ENCODE data around the gene AP5Z1. TPM values are rescaled to one million over a fixed set of nuclear protein-coding genes. Genes with fewer than 3 reads are reported as not detected.

Gene AP5Z1
- total RNA-seq, 3 donors from 2014 or later = 39.5 to 47.4 (median 45.2) TPM

GRCh38 chr7:4822677-4823076 is 47.3 kb downstream of the AP5Z1 start:
- Histone ChIP-seq H3K4me3 (no peak overlapping the region), H3K4me1 (ENCODE audit: low read depth) (no peaks in the 10 kb centered on the region), H3K9me3 (no peaks in the 10 kb centered on the region), H3K36me3 (ENCODE audit: low read depth) (no peaks in the 10 kb centered on the region)
- intact Hi-C loops (cut with DNase I, micrococcal nuclease) = loop anchor here in 1 of 2 donors (10.0 kb wide), 1 partner anchor 262 kb away; no protein-coding TSS in a partner anchor
- no peak for DNase-seq
- TF ChIP-seq CTCF (IDR thresholded peaks at IDR 0.05) = no peak
- no peak for ATAC-seq

GRCh38 chr7:4823441-4824119 is 48.2 kb downstream of the AP5Z1 start:
- Histone ChIP-seq H3K4me1 (ENCODE audit: low read depth) (no peaks in the 10 kb centered on the region), H3K36me3 (ENCODE audit: low read depth) (no peaks in the 10 kb centered on the region), H3K4me3 (no peak overlapping the region), H3K9me3 (no peaks in the 10 kb centered on the region)
- intact Hi-C loops (cut with DNase I, micrococcal nuclease) = loop anchor here in 1 of 2 donors (10.0 kb wide), 1 partner anchor 261 kb away; no protein-coding TSS in a partner anchor
- no peak for DNase-seq
- TF ChIP-seq CTCF (IDR thresholded peaks at IDR 0.05) = no peak
- no peak for ATAC-seq

- intact Hi-C loops (cut with DNase I, micrococcal nuclease) = loop anchor here in 1 of 2 donors (10.0 kb wide), 1 partner anchor 261 kb away; no protein-coding TSS in a partner anchor
- no peaks in the 10 kb centered on the region for H3K9me3 ChIP-seq
- no peak overlapping the region for H3K4me3 ChIP-seq
- no peaks in the 10 kb centered on the region for H3K4me1 ChIP-seq (ENCODE audit: low read depth)
- no peaks in the 10 kb centered on the region for H3K36me3 ChIP-seq (ENCODE audit: low read depth)
- no peak for TF ChIP-seq CTCF (IDR thresholded peaks at IDR 0.05)
- no peak for ATAC-seq
- no peak for DNase-seq
Measured at GRCh38 chr7:4824120-4824775, 48.8 kb downstream of the AP5Z1 start.

GRCh38 chr7:4825081-4825480 is 49.7 kb downstream of the AP5Z1 start:
- DNase-seq = no peak
- intact Hi-C loops (cut with DNase I, micrococcal nuclease) = loop anchor here in 1 of 2 donors (10.0 kb wide), 1 partner anchor 260 kb away; no protein-coding TSS in a partner anchor
- H3K4me1 ChIP-seq (ENCODE audit: low read depth) = no peaks in the 10 kb centered on the region

More at GRCh38 chr7:4825081-4825480, 49.7 kb downstream of the AP5Z1 start:
- no peak for ATAC-seq
- Histone ChIP-seq H3K9me3 (no peaks in the 10 kb centered on the region), H3K36me3 (ENCODE audit: low read depth) (no peaks in the 10 kb centered on the region), H3K4me3 (no peak overlapping the region)
- TF ChIP-seq CTCF (IDR thresholded peaks at IDR 0.05) = no peak
